ENCODE results near the gene RNPS1. TPM values are rescaled to one million over a fixed set of nuclear protein-coding genes. Genes with fewer than 3 reads are reported as not detected.
"Not testable (repeated sequence)": the region's sequence is repeated elsewhere in the genome, so short reads cannot be mapped to it uniquely, and the experiment has no call there.

The RNPS1 gene
- polyA plus RNA-seq, 3 donors = 176 to 191 (median 186) TPM

DNA sequence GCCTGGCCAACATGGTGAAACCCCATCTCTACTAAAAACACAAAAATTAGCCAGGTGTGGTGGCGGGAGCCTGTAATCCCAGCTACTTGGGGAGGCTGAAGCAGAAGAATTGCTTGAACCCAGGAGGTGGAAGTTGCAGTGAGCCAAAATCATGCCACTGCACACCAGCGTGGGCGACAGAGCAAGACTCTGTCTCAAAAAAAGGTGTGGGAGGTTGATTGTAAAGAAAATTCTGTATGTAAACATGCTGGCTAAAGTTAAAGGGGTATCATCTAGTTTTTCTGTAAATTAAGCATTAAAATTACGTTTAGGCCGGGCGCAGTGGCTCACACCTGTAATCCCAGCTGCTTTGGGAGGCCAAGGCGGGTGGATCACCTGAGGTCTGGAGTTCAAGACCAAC is 9.4 kb downstream of the RNPS1 start:
- DNase-seq (ENCODE audit: low read depth in 3 of 3, low spot score in 2 of 3) = not testable (repeated sequence)

DNA sequence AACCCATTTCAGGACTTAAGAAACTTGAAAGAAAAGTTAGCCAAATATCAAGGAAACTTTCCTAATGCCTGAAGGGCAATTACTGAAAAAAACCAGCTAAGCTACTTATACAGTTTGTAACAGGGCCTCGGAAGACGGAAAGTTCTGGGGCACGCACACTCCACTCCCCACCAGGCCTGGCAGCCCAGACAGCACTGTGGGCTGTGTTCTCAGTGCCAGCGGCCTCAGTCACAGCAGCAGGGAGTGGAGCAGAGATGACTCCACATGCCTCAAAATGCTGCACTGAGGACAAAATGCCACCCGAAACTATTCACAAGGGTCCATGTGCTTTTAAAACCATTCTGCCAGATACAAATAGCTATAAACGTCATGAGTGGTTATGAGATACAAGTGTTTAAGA is 10.2 kb downstream of the RNPS1 start:
- DNase-seq (ENCODE audit: low read depth in 3 of 3, low spot score in 2 of 3) = no peak

DNA sequence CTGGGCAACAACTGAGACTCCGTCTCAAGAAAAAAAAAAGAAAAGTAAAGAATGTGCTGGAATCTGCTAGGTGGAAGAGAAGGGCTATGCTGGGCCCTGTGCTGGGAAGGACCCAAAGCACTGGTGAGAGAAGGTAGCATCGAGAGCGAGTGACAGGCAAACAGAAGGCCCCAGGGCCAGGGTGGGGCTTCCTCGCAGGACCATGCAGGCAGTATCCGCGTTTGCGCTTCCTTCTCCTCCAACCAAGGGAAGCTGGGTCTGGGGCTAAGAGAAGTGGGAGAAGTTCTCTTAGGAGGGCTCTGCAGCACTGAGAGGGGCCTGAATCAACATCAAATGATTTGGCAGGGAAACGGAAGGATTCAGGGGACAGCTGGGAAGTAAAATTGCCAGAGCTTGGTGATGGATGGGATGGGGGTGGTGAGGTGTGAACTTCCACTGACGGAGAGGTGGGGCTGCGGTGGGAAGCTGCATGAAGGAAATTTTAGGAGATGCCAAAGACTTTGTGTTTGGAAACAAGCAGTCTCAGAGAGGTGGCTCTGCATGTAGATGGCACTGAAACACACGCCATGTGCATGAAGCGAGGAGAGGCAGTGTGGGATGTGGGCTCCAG is 11.3 kb downstream of the RNPS1 start:
- DNase-seq (ENCODE audit: low read depth in 3 of 3, low spot score in 2 of 3) = no peak

DNA sequence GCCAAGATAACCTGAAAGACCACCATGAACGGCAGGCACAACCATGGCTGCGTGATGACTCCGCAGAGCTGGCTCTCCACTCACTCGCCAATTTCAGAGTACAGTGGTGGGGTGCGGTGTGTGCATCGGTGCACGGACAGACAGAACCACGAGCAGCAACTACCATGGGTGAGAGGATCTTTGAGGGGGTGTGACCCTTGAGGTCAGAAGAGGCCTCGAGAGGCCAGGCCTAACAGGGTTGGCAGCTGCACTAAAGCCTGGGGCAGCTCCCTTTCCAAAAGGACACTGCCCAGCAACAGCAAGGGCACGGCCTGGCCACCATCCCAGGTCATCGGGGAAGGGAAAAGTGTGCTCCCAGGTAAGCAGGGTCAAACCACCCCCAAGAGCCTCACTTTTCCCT is 14.6 kb downstream of the RNPS1 start:
- no peak for DNase-seq (ENCODE audit: low read depth in 3 of 3, low spot score in 2 of 3)

DNA sequence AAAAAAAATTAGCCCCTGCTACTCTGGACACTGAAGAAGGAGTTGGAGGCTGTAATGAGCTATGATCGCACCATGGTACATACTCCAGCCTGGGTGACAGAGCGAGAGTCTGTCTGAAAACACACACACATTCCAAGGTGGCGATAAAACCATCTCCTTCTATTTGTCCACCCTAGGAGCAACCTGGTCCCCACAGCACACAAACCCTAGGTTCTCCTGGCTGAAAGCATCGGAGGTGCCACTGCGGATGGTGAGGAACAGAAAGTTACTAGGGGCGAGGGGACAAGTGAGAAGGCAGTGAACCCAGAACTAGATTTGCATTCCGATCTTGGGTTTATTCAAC is 15.1 kb downstream of the RNPS1 start:
- no peak for DNase-seq (ENCODE audit: low read depth in 3 of 3, low spot score in 2 of 3)

DNA sequence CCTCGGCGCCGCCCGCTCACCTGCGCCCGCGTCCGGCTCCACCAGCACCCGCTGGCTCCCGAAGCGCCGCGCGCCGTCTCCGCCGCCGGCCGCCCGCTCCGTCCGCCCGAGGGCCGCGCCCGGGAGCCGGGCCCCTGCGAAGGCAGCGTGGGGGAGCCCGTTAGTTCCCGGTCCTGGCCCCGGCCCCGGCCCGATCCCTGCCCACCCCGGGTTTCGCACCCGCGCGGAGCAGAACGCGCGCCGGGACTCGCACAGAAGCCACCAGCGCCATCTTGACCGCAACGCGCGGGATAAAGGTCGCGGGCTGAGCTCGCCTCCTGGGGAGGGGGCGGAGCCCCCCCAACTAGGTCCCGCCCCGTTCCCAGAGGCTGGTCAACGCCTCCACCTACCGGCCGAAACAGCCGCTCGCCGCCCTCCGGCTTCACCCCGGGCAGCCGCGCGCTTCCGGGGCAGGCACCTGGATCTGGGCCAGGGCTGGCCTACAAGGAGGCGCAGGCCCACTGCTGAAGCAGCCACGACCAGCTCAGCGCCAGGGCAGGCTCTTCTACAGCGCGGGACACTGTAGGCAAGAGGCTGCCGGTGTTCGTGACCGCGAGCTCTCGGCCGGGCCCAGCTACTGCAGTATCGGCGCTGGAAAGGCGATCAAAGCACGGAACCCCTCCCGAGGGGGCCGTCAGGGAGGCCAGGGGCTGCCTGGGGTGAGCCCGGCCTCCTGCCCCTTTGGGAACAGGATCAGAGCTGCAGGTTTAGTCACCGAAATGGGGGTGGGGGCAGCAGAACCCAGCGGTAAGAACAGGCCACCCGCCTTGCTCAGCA is 16.4 kb downstream of the RNPS1 start, which contains the start of gene ECI1:
Gene ECI1, minus strand, starts transcription at position 292 of the 816 bp plus-strand sequence. Its CDS starts 21 bp downstream, at position 271.
- DNase-seq (ENCODE audit: low read depth in 3 of 3, low spot score in 2 of 3) = peak; percentile 76 to 85 (median 79)

DNA sequence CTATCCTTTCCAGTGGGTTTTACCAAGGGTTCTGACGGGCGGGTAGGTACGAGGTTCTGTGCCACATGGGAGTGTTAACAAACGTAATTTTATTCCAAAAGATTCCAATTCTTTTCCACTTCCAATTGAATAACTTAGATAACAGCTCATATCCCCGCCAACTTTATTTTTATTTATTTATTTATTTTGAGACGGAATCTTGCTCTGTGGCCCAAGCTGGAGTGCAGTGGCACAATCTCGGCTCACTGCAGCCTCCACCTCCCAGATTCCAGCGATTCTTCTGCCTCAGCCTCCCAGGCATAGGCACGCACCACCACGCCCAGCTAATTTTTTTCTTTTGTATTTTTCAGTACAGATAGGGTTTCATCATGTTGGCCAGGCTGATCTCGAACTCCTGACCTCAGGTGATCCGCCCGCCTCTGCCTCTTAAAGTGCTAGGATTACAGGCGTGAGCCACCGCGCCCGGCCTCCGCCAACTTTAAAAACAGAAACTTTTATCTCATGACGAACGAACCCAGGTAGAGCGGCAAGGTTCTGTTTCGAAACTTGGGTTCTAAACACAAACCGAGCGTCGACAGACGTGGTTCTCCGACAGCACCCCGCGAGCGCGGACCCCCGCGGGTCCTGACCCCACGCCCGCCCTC is 17.2 kb downstream of the RNPS1 start:
- DNase-seq (ENCODE audit: low read depth in 3 of 3, low spot score in 2 of 3) = no peak

DNA sequence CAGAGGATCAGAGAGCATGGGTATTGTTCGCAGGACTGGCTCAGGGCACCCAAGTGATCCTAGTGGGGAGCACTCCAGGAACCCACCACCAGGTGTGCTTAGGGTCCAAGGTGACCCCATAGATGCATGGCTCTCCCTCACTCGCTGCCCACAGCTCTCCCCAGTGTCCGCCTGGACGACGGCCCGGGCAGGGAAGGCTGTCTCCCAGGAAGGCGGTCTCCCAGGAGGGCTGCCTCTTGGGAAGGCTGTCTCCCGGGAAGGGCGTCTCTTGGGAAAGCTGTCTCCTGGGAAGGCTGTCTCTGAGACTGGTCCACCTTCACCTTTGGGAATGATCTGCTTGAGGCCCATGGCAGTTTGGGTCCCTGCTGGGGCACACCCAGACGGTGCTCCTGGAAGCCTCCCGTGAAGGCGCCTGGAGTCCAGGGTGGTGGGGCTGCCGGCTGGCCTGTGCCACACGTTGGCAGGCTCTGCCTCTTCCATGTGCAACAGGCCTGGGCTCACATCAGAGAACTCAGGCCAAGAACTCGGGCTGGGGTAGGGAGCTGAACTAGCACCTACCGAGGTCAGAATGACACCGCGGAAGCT is 21.5 kb downstream of the RNPS1 start:
- no peak for DNase-seq (ENCODE audit: low read depth in 3 of 3, low spot score in 2 of 3)

DNA sequence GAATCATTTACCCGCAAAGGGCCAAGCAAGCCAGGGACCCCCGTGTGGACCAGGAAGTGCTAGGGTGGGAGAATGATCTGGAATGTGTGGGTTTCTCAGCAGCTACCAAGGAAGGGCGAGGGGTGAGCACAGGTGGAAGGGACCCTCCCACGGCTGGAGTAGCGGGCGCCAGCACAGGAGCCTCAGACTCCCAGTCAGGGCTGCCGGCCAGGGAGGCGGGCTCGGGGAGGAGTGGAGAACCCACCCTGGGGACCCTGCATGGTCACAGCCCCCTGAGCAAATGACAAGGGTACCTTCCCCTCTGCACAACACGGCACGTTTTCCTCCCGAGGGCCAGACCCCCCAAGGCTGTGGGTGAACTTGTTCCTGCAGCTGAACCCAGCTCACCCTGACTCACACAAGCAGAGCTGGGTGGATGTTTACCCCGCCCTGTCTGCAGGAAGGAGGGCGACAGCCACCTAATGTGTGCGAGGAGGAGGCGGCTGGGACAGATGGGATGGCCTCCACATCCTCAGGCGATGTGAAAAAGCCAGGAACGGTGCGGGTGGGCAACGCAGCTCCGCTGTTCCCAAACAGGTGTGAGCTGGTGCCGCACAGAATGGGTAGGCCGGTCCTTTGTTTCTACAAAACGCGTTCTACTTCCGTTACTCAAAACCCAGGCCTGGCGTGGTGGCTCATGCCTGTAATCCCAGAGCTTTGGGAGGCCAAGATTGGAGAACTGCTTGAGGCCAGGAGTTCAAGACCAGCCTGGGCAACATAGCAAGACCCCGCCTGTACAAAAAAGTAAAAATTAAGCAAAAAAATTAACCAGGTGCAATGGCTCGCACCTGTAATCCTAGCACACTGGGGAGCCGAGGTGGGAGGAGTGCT is 22.8 kb downstream of the RNPS1 start:
- DNase-seq (ENCODE audit: low read depth in 3 of 3, low spot score in 2 of 3) = no peak

DNA sequence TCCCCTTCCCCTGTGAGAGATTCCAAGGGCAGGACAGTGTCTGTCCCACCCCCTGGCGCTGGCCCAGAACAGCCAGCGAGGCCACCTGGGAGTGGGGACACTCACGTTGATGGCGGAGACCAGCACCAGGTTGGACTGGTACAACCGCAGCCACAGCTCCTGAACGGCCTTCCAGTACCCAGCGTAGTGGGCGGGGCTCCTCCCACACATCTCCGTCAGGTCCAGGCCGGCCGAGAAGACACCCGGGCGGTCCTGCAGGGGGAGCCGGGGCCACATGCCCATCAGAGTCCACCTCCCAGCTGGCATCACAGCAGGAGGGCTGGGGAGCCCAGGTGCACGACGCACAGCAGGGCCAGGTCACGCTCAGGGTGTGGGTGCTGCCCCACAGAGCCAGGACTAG is 23.6 kb downstream of the RNPS1 start:
- no peak for DNase-seq (ENCODE audit: low read depth in 3 of 3, low spot score in 2 of 3)

DNA sequence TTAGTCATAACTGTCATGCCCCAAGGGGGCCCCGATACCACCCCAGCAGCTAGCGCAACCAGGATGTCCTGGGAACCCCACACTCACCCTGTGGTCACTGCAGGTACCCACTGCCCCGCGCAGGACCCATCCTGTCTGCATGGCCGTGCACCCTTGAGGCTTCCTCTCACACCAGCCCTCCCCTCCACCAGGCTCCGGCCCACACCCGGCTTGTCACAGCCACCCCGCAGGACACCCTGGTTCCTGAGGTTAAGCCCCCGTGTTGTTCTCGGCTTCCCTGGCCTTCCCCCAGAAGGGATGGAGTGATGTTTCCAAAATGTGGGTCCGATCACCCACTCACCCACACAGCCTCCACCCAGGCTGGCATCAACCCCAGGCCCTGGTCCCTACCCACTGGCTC is 24.1 kb downstream of the RNPS1 start:
- DNase-seq (ENCODE audit: low read depth in 3 of 3, low spot score in 2 of 3) = no peak

DNA sequence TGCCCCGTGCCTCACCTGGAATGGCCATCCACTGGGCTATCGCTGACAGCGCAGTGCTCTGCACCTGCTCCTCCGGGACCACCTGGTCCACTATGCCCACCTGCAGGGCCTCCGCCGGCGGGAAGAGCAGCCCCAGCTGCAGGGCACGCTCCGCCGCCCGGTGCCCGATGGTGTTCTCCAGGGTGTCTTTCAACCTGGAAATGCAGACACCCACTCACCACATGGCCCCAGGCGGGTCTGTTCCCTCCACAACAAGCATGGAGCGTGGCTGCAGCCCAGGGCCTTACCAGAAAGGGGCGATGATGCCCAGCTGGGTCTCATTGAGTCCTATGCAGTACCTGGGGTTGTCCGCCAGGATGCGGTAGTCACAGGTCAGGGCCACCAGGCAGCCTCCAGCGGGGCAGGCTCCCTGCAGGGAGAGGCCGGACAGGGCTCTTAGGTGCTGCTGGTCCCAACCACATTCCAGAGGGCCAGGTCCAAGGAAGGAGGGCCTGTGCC is 24.8 kb downstream of the RNPS1 start:
- DNase-seq (ENCODE audit: low read depth in 3 of 3, low spot score in 2 of 3) = no peak

DNA sequence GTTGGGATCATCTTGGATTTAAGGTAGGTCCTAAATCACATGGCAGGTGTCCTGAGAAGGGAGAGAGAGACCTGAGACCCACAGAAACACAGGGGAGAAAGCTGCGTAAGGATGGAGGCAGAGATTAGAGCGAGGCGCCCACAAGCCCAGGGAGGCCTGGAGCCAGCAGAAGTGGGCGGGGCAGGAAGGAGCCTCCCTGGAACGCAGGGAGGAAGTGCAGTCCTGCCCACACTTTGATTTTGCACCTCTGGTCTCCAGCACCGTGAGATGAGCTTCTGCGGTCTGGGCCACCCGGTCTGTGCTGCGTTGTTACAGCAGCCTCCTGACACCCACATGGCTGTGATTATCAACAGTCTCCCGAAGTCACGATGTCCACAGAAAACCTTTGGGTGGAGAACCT is 25.3 kb downstream of the RNPS1 start:
- DNase-seq (ENCODE audit: low read depth in 3 of 3, low spot score in 2 of 3) = no peak

DNA sequence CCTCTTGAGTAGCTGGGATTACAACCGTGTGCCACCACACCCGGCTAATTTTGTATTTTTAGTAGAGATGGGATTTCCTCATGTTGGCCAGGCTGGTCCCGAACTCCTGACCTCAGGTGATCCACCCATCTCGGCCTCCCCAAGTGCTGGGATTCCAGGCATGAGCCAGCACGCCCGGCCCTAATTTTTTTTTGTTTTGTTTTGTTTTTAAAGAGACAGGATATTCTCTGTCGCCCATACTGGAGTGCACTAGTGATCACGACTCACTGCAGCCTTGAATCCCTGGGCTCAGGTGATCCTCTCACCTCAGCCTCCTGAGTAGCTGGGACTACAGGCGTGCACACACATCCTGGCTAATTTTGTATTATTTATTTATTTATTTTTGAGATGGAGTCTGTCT is 27.6 kb downstream of the RNPS1 start:
- DNase-seq (ENCODE audit: low read depth in 3 of 3, low spot score in 2 of 3) = not testable (repeated sequence)

DNA sequence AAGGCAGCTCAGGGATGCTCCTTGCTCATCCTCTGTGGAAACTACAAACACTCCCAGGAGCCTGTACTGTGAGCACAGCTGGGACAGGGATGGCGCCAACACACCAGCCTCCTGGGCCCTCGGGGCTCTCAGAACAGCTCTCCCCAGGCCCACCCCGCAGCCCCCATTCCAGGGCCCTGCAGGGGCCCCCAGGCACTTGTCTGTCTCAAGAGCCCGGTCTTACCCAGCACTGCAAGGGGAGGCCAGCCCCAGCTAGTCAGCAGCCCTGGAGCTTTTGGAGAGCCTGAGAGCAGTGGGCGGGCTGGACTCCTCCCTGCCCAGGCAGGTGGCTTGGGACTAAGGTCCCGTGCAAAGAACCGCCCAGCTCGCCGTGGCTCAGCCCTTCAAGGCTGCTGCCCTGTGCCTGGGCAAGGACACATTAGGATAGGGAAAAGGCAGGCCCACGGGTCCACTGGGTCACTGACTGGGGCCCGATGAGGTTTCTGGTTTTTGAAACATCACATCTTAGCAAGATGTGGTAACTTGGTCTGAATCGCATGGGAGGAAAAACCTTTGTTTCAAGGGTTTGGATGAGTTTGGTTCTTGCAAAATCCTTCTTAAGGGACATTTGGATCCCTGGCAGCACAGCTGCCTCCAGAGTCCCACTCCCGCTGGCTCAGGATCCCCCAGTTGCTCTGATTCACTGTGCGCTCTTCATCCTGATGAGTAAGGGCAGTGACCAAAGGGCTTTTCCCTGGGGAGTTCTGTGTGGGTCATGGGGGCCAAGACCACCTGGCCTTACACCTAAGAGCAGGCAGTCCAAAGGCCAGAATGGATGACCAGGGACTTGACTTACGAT is 28.9 kb downstream of the RNPS1 start:
- no peak for DNase-seq (ENCODE audit: low read depth in 3 of 3, low spot score in 2 of 3)

DNA sequence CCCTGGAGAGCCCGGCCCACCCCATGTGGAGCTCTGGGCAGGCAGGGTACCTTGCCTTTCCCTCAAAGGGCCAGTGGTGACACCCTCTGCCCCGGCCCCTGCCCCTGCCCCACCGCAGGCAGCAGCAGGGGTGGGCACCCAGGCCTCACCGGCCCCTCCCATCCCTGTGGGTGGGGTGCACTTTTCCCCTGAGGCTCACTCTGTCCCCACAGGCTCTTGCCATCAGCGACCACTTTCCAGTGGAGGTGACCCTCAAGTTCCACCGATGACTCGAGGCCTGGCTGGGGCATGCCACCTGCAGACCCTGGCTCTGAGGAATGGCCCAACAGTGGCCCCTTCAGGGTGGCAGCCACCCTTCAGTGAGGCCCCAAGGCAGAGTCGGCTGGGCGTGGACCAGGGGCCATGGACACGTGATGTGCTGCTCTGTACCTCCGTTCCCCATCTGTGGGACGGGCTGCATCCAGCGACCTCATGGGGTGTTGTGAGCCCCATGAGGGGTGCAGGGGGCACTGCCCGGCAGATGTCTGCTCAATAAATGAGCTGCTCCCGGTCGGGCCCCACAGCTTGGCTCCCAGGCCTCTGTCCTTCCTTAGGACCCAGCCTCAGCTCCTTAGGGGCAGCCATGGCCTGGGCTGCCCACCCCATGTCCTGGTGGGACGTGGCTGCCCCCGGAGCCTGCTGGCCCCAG is 29.6 kb downstream of the RNPS1 start:
- DNase-seq (ENCODE audit: low read depth in 3 of 3, low spot score in 2 of 3) = no peak

DNA sequence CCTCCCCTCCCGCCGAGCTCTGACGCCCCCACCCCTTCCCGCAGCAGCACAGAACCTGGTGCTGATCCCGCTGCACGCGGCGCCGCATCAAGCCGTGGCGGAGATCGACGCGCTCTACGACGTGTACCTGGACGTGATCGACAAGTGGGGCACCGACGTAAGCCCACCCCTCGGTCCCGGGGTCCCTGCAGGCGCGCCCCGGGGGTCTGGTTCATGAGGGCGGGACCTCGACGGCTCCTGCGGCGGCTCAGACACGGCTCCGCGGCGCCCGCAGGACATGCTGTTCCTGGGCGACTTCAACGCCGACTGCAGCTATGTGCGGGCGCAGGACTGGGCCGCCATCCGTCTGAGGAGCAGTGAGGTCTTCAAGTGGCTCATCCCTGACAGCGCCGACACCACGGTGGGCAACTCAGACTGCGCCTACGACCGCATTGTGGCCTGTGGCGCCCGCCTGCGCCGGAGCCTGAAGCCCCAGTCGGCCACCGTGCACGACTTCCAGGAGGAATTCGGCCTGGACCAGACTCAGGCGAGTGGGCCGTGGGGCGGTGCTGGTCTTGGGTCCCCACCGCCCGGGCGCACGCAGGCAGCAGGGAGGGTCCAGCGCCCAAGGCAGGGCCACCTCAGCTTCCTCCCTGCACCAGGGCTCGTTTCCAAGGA is 30.3 kb downstream of the RNPS1 start:
- DNase-seq (ENCODE audit: low read depth in 3 of 3, low spot score in 2 of 3) = no peak

DNA sequence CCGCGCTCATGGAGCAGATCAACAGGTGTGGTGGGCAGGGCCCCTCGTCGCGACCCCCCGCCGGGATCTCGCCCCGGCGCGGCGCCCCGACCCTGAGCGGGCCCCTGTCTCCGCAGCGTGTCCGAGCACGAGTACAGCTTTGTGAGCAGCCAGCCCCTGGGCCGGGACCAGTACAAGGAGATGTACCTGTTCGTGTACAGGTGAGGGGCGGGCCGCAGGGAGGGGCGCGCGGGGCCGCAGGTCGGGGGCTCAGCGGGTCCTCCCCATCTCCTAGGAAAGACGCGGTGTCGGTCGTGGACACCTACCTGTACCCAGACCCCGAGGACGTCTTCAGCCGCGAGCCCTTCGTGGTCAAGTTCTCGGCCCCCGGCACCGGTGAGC is 30.8 kb downstream of the RNPS1 start:
- no peak for DNase-seq (ENCODE audit: low read depth in 3 of 3, low spot score in 2 of 3)
